GM18907 (cell line): ENCODE data around the gene ZNF627.
"Not testable (repeated sequence)": the region's sequence is repeated elsewhere in the genome, so short reads cannot be mapped to it uniquely, and the experiment has no call there.

Source experiments
- ATAC-seq: cut with Tn5 transposase; IDR thresholded peaks from one replicate; pipeline ENCODE4 v1.9.1; 2021; ENCODE audit warnings: mild to moderate bottlenecking, moderate library complexity; ENCODE audit not compliant: unreplicated experiment

The ZNF627 gene

GRCh38 chr19:11597202-11598102, at the start of gene ZNF627:
ZNF627 (plus strand) TSS chr19:11597483; CDS start chr19:11597628, 145 bp downstream.
- ATAC-seq: peak; percentile 95

- ATAC-seq: no peak
Observed at GRCh38 chr19:11547929-11548700, 49.2 kb upstream of the ZNF627 start.

- ATAC-seq: no peak
Observed at GRCh38 chr19:11549386-11549953, 47.8 kb upstream of the ZNF627 start.

- ATAC-seq: no peak
Observed at GRCh38 chr19:11550265-11550664, 47.0 kb upstream of the ZNF627 start.

GRCh38 chr19:11551603-11552235, 45.6 kb upstream of the ZNF627 start:
- no peak for ATAC-seq

GRCh38 chr19:11552666-11553372, 44.5 kb upstream of the ZNF627 start:
- ATAC-seq: no peak

- no peak for ATAC-seq
Observed at GRCh38 chr19:11554160-11554559, 43.1 kb upstream of the ZNF627 start.

- ATAC-seq: no peak
Observed at GRCh38 chr19:11555246-11555645, 42.0 kb upstream of the ZNF627 start.

GRCh38 chr19:11556634-11557420, 40.5 kb upstream of the ZNF627 start:
- no peak for ATAC-seq

GRCh38 chr19:11558881-11559828, 38.1 kb upstream of the ZNF627 start, which contains the start of gene ELOF1:
ELOF1 (minus strand) TSS chr19:11559230; CDS start chr19:11554347, 4,883 bp downstream.
- peak; percentile 81 for ATAC-seq

- no peak for ATAC-seq
Observed at GRCh38 chr19:11560404-11561051, 36.8 kb upstream of the ZNF627 start.

- ATAC-seq: no peak
Observed at GRCh38 chr19:11563532-11563931, 33.8 kb upstream of the ZNF627 start.

- not testable (repeated sequence) for ATAC-seq
Observed at GRCh38 chr19:11564082-11564807, 33.0 kb upstream of the ZNF627 start.

GRCh38 chr19:11565649-11565980, 31.7 kb upstream of the ZNF627 start:
- ATAC-seq: not testable (repeated sequence)

- ATAC-seq: no peak
Observed at GRCh38 chr19:11566164-11566563, 31.1 kb upstream of the ZNF627 start.

GRCh38 chr19:11570039-11570462, 27.2 kb upstream of the ZNF627 start:
- no peak for ATAC-seq

GRCh38 chr19:11573354-11573753, 23.9 kb upstream of the ZNF627 start:
- ATAC-seq: not testable (repeated sequence)
